ENCODE measurements around the gene DPH3.

DPH3 gene

DNA sequence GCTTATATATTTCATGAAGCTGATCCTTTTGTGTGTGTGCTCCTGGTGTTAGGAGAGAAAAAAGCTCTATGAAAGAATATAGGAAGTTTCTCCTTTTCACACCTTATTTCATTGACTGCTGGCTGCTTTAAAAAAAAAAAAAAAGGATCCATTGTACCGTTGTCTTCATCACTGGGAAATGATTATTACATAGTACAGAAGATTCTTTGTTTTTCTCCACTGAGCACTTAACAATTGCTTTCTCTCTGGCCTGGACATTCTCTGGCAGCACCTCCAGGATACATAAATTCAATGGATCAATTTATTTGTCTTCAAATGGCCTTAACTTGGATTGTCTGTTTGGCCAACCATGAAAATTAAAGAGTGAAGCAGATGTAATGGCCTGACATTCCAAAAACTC is 37.2 kb downstream of the DPH3 start:
- no peak for DNase-seq

- DNase-seq = no peak
Measured at GRCh38 chr3:16224325-16224724, 40.4 kb downstream of the DPH3 start.

DNA sequence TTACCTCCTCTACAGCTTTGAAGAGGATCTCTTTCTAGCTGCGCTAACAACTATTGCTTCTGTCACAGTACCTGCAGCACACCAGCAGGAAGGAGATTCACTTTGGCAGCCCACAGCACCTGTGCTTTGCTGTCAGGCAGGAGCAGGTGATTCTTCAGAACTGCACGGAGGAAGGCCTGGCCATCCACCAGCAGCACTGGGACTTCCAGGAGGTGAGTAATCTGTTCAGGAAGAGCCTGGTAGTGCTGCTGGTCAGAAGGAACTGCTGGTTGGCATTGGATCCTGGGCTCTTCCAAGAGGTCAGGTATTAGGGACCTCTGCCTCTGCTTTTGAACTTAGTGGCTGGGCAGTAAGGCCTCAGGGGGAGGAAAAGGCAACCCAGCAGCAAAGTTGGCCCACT is 42.2 kb downstream of the DPH3 start:
- no peak for DNase-seq

GRCh38 chr3:16221990-16222389 is 42.8 kb downstream of the DPH3 start:
- no peak for DNase-seq

DNA sequence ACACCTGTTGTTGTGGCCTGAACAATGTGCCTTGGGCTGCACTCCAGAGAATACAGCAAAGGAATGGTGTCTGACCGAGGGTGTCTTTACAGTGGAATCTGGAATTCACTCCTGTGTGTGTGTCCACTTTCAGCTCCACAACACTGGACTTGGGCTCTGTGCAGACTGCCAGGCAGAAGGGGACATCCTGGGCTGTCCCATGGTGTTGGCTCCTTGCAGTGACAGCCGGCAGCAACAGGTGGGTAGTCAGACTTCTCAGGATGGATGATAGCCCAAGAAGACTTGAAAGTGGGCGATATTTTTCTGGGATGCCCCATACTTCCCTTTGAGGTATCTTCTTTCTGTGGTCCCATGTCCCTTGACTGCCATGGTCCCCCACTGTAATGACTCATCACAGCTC is 45.0 kb downstream of the DPH3 start:
- no peak for DNase-seq

GRCh38 chr3:16216373-16216935 is 48.3 kb downstream of the DPH3 start:
- no peak for DNase-seq

- no peak for DNase-seq
Measured at GRCh38 chr3:16214366-16214765, 50.4 kb downstream of the DPH3 start.

- no peak for DNase-seq
Measured at GRCh38 chr3:16211176-16211904, 53.4 kb downstream of the DPH3 start.
